ENCODE measurements around the gene ALPL.
"Not testable (repeated sequence)": the region's sequence is repeated elsewhere in the genome, so short reads cannot be mapped to it uniquely, and the experiment has no call there.

Gene ALPL

DNA sequence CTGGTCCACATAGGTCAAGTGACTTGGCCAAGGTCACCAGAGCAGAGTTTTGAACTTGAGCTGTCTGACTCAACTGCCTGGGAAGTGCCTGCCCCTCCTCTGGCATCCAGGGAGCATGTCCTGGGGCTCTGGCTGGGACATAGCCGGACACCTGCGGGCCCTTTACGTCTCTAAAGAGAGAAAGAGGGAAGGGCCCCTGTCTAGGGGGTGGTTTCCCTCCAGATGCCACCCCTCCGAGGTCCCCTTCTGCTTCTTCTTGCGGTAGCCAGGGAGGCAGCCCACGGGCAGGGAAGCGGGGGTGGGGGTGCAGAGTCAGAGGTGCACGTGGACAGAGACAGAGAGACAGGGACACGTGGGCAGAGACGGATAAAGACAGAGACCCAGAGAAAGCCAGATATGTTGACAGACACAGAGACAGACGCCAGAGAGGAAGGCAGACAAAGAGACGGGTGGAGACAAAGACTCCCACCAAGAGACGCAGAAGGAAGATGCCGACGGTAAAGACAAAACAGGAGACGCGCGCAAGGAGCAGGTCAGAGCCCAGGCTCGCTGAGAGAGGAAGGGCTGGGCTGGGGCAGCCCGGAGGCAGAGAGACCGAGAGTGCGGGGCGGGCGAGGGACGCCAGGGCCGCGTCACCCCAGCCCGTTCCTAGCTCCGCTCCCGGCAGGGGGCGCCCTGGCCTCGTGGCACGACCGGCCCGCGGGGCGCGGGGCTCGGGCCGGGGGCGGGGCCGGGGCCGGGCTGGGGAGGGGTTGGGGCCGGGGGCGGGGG is 458 bp upstream of the ALPL start:
- peak; percentile 79 for DNase-seq

DNA sequence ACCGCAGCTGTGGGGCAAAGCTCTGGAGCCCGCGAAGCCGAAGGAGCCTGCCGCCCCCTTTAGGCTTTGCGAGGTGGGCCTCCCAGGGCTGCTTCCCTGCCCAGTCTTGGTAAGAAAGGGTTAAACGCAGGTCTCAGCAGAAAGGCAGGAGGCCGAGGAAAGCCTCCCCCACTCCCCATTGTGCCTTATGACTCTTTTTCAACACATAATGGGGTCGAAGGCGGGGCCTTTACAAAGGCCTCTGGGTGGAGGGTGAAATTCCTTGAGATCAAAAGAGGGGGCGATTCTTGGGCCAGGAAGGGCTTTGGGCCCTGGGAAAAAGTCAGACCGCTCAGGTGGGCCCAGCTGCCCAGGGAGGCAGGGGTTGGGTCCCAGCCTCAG is 880 bp downstream of the ALPL start:
- DNase-seq, result no peak

DNA sequence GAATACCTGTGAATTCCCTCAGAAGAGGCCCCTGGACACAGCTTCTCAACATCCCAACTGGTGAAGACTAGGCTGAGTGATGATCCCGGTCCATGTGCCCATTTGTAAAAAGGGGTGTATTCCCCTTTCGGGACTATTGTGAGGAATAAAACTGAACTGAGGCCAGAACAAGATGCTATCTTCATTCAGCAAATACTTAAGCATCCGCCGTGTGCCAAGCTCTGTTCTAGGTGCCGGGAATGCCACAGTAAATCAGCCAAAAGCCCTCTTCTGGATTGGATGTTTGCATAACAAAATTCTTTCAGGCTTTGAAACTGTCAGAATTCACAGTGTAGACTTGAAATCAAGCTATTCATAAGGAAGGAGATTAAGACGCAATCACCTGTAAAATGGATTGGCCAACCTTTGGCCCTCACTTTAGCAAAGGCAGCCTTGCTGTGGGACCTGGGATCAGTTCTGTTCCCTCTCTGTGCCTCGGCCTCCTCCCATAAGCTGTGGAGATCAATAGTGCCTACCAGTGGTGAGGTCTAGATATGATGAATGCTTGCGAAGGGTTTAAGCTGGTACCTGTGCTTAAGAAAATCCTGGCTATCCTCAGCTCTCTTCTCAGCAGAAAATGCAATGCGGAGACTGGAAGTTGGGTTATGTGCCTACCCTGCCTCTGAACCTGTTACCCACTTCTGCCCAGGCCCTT is 1.8 kb downstream of the ALPL start:
- no peak for DNase-seq

DNA sequence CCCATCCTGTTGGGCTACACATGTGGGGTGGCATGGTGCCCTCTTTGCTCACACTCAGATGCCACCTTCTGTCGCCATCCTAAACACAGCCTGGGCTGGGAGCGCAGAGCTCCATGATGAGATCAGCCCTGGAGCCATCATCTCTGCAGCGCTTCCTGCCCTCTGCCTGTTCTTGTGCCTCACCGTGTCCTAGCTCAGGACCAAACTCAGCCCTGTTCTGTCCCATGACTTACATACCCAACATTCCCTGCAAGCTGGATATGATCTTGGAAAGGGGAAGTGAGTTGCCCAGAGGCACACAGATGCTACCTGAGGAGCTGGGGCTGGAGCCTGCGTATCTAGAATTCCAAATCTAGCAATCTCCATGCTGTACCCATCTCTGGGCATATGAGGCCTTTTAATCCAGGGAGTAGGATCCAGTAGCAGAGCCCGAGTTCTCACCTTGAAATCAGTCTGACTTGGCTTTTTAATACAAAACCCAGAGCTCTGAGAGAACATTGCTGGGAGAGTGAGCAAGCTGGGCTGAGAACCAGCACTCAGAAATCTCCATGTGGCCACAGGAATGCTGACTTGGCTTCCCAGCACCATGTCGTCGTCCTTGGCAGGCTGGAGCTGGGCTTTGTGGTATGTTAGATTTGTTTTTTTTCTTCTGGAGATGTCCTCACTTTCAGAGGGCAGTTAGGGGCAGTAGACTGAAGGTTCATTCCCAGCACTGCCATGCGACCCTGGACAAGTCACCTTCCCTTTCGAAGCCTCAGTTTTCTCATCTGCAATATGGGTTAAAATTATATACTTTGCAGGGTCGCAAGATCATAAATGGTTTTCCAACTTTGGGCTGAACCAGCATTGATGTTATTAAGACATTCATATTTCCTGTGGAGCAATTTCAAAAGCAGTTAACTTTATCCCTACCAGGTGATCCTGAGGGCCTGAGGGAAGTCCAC is 2.6 kb downstream of the ALPL start:
- DNase-seq, result no peak

DNA sequence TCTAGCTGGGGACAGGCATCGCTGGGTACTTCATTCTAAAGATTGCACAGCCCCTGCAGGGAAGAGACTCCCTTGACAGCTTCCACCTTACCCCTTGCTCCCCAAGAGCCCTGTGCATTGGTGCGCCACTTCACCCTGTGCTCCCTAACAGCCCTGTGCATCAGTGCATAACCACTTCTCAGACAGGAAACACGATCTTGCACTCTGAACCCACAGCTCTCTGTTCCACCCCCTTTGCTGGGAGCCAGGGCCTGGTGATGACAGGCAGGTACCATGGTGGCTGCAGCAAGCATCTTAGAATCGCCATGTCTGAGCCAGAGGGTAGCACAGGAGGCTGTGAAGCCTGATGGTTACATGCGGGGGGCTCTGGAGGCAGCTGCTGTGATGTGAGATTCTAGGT is 5.0 kb downstream of the ALPL start:
- no peak for DNase-seq

DNA sequence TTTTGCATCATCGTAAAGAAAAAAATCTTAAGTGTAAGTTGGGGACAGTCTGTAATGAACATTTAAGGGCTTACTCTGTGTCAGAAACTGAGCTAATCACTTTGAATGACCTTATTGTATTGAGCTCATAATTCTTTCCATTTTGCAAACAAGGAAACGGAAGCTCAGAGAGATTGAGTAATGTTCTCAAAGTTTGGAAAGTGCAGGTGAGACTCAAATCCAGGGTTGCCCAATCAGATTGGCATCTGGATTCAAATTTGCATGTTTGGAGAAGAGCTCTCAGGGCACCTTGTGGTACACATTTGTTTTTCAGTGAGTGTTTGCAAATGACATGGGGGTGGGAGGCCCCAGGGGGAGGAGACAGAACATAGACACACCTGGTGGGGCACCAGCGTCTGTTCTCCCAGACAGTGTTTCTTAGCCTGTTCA is 8.0 kb downstream of the ALPL start:
- no peak for DNase-seq

DNA sequence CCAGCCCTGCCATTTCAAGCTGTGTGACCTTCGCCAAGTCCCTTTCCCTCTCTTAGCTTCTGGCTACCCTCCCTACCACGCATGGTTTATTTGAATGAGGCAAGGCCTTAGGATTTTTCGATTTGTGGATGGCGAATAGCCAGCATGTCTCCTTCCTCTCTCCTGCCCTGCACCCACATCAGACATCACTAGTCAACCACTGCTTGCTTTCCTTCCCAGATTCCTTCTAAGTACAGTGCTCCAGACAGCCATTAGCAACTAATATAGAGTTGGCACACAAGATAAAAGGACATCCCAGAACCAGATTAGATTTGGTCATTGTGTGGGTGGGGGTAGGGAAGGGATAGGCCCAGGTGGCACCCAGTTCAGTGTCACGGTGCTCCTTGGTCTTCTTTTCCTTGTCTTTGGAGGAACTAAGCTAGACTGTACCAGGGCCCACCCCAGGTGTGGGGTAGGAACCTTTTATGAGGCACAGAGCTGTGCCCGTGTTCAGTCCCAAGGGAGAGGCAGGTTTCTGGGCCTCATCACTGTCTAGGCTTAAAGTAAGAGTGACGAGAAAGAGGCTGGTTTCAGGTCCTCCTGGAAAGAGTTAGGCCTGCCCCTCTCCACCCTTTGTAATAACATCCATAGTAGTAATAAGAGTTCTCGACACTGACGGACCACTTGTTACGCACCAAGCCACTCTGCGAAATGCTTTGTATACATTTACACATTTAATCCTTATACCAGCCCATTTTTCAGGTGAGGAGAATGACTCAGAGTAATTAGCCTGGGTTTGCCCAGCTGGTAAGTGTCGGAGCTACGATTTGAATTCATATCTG is 8.6 kb downstream of the ALPL start:
- DNase-seq, result no peak

DNA sequence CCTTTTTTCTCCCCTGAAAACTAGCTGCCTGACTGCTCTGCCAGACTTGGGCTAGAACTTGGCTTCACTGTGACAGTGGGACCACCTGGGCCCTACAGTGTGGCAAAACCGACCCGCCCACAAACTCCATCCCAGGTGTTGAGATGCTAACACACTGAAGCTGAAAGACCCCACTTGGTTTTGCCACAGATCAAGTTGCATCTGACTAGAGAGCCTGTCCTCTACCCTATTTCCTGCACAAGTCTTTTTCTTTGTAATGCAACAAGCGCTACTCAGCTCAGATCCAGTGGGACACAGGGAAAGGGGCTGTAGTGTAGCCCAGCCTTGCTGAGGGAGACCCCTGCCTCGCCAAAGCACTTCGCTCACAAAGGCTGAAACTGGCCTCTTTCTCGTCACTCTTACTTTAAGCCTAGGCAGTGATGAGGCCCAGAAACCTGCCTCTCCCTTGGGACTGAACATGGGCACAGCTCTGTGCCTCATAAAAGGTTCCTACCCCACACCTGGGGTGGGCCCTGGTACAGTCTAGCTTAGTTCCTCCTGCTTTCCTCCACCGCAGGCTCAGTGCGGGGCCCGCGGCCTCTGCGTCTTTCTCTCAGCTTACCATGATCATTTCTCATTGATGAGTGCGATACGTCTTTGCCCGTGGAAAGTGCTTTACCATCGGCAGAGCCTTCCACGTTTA is 9.7 kb downstream of the ALPL start:
- no peak for DNase-seq

DNA sequence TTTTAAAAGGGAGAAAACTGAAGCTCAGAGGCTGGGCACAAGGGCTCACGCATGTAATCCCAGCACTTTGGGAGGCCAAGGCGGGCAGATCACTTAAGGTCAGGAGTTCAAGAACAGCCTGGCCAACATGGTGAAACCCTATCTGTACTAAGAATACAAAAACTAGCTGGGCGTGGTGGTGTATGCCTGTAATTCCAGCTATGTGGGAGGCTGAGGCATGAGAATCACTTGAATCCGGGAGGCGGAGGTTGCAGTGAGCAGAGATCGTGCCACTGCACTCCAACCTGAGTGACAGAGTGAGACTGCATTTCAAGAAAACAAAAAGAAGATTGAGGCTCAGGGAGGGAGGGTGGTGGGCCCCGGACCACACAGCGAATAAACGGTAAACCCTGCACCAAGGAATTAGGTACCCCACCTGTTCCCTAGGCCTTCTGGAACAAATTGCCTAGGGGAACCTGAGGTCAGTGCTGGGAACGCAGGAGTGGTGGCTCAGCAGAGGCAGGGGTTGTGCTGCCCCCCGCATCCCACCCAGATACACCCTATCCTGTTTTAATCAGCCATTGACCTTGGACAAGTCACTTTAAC is 10.4 kb downstream of the ALPL start:
- DNase-seq, result not testable (repeated sequence)

DNA sequence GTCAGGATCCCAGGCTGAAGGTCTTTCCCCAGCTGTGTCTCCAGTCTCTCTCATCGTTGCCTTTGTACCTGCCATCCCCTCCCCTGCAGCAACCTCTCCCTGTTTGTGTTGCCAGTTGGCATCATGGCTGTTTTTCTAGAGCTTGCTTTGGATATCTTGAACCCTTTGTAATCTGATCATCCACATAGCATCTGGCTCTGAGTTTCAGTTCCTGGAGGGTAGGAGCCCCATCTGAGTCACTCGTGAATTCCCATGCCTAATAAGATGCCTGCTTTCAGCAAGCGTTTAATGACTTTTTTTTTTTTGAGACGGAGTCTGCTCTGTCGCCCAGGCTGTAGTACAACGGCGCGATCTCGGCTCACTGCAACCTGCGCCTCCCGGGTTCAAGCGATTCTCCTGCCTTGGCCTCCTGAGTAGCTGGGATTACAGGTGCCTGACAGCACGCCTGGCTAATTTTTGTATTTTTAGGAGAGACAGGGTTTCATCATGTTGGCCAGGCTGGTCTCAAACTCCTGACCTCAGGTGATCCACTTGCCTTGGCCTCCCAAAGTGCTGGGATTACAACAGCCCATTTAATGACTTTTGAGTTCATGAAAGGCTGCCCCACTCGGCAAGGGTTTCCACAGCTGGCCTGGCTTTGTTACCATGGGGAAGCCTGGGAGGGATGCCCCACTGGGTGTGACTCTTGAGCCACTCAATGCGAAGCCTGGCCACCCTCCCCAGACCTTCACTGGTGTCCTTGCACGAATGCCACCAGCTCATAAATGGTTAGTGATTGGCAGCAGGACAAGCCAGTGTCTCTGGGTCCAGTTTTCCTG is 11.9 kb downstream of the ALPL start:
- DNase-seq, result peak; percentile 59

DNA sequence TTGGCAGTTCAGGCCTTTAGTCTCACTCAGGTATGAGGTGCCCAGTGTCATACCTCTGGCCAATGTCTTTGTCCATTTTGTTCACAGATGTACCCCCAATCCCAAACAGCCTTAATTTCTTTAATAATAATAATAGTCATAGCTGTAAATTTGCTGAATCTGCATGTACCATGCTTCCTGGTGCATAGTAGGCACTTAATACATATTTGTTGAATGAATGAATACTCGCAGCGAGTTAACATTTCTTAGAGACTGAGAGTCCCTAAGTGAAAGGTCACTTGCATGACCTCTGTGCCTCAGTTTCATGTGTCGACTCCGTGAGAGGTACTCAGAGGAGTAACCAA is 12.5 kb downstream of the ALPL start:
- no peak for DNase-seq

DNA sequence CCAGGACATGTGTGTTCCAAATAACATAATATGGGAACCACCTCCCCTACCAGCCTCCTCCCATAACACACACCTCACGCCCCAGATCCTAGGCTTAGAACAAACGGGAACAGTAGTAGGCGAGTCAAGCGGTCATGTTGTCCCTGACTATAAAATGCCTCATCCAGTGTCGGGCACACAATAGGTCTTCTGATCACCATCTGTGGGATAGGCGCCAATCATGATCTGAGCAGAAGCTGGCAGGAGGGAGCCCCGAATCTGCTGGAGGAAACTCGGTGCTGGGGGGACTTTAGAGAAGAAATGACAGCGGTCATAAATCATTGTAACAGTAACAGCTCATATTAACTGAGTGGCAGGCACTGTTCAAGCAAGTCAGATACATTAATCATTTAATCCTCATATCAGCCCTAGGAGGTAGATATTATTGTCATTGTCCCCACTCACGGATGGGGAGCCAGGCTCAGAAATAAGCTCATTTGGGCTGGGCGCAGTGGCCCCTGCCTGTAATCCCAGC is 13.4 kb downstream of the ALPL start:
- DNase-seq, result no peak

DNA sequence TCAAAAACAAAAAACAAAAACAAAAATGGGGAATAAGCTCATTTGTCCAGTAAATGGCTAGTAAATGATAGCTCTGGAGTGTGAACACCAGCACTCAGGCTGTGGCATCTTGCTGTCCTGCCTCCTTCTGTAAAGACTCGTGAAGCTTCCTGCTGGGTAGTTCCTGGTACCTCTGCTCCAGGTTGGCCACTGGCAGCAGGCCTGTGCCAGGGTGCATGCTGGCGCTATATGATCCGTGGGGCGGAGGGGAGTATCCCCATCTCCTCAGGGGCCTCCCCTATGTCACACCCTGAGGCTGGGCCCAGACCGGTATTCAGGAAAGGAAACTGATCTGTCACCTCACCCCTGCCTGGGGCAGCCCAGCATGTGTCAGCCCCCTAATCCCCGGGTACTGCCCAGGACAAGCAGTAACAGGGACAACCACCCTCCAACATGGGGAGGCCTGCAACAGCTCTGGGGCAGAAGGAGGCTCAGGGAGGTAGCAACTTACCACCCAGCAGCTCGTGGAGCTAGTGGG is 14.1 kb downstream of the ALPL start:
- no peak for DNase-seq

DNA sequence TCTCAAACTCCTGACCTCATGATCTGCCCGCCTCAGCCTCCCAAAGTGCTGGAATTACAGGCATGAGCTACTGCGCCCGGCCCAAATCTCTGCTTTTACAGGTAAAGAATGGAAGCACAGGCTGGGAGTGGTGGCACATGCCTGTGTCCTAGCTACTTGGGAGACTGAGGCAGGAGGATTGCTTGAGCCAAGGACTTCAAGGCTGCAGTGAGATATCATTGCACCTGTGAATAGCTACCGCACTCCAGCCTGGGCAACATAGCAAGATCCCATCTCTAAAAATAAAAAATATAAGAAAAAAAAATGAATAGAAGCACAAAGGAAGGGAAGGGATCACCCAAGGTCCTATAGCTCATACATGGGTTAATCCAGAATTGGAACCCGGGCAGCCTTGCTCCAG is 15.0 kb downstream of the ALPL start:
- no peak for DNase-seq

DNA sequence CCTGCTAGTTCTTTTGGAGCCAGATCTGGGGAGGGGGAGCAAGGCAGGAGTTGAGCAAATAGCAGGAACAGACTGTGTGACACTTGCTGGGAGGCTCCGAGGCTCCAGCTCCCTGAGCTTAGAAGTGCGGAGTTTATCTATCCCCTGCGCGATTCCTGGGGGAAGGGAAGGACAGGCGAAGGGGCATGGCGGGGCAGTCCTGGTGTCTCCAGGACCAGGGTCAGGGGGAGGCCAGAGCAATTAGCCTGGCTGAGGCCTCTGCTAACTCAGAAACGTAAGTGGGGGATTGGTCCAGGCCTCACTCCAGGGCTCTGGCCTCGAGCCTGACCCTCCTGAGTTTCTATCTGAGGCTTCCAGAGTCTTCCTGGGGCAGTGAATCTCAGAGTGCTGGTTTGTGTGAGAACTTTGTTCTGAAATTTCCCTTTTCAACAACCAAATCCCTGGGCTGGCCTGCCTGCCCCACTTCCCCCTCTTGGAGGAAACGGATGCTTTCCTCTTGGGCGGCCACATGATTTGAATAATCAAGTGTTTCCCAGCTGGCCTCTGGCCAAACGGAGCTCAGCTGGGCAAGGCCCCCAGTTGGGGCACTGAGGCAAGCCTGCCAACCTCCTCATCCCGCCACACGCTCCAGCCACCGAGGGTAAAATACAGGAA is 15.6 kb downstream of the ALPL start:
- DNase-seq, result peak; percentile 38

DNA sequence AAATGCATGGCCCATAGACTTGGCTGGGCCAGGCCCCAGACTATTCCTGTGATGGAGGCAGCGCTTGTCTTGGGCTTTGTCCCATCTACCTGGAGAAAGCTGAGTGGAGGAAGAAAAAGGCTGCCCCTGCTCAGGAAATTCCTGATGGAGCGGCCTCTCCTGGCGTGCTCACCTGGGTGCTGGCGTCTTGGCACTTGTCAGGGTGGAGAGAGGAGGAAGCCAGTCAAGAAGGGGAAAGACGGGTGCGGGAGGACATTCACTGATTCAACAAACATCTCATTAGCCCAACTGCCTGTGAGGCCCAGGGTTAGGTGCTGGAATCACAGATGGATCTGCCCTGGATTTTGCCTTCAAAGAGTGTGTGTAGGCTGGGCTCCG is 16.1 kb downstream of the ALPL start:
- DNase-seq, result no peak

DNA sequence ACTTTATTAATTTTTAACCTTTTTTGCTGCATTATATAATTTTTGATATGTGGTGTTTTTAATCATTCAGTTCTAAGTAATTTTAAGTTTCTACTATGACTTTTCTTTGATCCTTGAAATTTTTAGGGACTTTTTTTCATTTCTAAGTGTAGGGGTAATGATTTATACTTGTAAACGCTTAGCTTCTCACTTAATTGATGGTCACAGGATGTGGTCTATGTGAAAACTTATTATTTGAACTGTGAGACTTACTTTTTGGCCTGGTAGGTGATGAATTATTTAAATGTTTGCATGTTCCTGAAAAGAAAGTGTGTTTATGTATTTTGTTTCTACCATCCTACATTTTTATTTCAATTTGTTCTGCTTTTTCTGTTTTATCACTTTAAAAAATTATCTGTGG is 17.2 kb downstream of the ALPL start:
- DNase-seq, result no peak

DNA sequence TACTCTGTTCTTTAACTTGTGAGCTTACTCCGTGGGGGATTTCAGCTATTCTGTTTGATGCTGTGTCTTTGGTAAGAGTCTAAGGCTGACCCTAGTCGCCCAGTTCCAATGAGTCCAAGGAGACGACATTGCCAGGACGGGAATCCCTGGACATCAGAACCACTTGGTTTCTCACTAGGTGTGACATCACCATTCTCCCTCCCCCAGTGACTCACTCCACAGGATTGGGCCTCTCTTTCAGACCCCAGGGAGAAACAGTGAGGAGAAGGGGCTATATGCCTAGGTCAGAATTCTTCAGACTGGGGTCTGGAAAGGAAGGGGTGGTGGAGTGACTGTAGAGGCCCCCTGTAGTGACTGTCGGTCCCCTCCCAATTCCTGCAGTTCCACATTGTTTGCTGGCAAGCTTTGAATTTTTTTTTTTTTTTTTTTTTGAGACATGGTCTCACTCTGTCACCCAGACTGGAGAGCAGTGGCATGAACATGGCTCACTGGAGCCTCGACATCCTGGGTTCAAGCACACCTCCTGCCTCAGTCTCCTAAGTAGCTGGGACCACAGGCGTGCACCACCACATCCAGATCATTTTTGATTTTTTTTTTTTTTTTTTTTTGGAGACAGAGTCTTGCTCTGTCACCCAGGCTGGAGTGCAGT is 21.3 kb downstream of the ALPL start:
- no peak for DNase-seq

DNA sequence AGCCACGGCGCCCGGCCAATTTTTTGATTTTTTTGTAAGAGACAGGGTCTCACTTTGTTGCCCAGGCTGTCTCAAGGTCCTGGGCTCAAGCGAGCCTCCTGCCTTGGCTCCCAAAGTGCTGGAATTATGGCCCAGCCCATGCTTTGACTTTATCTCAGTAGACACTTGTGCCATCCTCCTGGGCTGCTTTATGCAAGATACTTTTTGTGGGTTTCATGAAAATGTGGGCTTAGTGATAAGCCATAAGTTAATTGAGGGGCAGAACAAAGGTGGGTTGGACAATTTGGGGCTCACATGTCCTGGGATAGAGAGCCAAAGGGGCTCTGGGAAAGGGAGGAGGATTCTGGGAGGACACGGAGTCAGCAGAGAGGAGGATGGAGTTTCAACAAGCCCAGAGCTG is 22.0 kb downstream of the ALPL start:
- DNase-seq, result no peak

Data from suppressor macrophage treated with lipopolysaccharide for 4 hours (primary cell).